NB4 (cell line): ENCODE results near the gene PRPF8.

Experiments used
- DNase-seq: peaks from one replicate; pipeline ENCODE4 v3.0.0; 2010; ENCODE audit warnings: low read depth
- H3K4me3 ChIP-seq: one replicate; pipeline ENCODE4 v1.5.1; 2011; ENCODE audit warnings: mild to moderate bottlenecking, low read depth, low read length, moderate library complexity
- MAX ChIP-seq: IDR thresholded peaks from 2 replicates; pipeline ENCODE4 v1.6.1; 2011; ENCODE audit warnings: low read depth, low read length
- MYC ChIP-seq: IDR thresholded peaks from 2 replicates; pipeline ENCODE4 v1.6.1; 2011; ENCODE audit warnings: low read depth, low read length
- POLR2A ChIP-seq: IDR thresholded peaks from 2 replicates; pipeline ENCODE4 v1.6.1; 2011; ENCODE audit warnings: mild to moderate bottlenecking; ENCODE audit not compliant: insufficient read length; ENCODE audit errors: extremely low read depth
- TF ChIP-seq, protein P1 (sequence below): IDR thresholded peaks from one replicate; pipeline ENCODE4 v1.5.1; 2012; ENCODE audit warnings: low read depth, low read length

The PRPF8 gene

DNA sequence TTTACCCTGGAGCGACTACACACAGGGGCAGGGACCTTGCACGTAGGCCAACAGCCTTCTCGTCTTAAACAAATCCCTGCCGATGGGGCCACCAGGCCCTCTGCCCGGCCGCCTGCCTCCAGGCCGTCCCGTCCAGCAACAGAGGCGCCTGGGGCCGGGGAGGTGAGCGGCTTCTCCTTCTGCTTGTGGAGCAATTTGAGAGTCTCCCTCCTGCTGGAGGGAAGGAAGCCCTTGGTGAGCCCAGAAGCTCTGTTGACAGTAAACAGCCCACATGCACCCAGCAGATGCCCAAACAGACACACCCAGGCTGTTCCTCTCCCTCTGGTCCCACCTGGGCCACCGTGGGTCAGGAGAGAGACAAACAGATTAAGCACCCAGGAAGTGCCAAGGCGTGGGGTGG, 64.2 kb downstream of the PRPF8 start:
- no peak overlapping the region for H3K4me3 ChIP-seq
- DNase-seq = no peak
- TF ChIP-seq MYC (no peak), MAX (no peak), POLR2A (no peak)
- TF ChIP-seq, protein P1, sequence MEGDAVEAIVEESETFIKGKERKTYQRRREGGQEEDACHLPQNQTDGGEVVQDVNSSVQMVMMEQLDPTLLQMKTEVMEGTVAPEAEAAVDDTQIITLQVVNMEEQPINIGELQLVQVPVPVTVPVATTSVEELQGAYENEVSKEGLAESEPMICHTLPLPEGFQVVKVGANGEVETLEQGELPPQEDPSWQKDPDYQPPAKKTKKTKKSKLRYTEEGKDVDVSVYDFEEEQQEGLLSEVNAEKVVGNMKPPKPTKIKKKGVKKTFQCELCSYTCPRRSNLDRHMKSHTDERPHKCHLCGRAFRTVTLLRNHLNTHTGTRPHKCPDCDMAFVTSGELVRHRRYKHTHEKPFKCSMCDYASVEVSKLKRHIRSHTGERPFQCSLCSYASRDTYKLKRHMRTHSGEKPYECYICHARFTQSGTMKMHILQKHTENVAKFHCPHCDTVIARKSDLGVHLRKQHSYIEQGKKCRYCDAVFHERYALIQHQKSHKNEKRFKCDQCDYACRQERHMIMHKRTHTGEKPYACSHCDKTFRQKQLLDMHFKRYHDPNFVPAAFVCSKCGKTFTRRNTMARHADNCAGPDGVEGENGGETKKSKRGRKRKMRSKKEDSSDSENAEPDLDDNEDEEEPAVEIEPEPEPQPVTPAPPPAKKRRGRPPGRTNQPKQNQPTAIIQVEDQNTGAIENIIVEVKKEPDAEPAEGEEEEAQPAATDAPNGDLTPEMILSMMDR = no peak

DNA sequence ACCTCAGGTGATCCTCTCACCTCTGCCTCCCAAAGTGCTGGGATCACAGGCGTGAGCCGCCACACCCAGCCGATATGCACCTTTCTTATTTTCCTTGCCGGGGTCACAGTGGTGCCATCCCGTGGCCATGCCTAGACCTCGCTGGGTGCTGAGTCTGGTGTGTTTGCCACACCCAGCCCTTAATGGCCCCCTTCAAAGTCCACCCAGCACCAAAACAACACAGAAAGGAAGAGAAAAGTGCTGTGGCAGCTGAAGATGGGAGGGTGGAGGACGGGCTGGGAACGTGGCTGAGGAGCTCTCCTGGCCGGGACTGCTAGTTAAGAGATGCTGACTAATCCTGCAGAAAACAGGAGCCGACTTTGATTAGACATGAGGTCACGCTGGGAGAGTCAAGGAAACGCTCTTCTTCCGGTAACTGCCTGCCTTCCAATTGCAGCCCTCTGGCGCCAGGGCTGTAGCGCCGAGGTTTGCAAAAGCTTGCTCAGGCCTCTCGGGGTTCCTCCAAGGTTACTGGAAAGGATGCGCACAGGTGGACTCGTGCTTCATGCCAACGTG, 67.0 kb downstream of the PRPF8 start:
- TF ChIP-seq MYC (no peak), MAX (no peak), POLR2A (no peak)
- TF ChIP-seq, protein P1 = no peak
- no peak overlapping the region for H3K4me3 ChIP-seq
- DNase-seq = no peak

- TF ChIP-seq MYC (no peak), POLR2A (no peak), MAX (no peak)
- TF ChIP-seq, protein P1 = no peak
- no peak for DNase-seq
Observed at GRCh38 chr17:1616101-1616500, 68.6 kb downstream of the PRPF8 start.

DNA sequence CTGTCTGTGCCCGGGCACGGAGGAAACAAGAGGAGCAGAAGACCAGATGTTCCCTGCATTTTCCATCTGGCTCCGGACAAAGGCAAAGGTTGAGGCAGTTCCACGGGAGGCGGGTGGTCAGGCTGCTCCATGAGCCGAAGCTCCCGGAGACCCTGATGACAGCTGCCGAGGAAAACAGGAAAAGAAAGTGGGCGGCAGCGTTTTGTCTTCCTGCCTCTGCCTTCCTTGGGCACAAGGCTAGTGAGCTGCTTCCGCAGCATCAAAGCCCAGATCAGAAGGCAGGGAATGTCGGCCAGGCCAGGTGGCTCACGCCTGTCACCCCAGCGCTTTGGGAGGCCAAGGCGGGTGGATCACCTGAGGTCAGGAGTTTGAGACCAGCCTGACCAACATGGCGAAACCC, 72.3 kb downstream of the PRPF8 start:
- TF ChIP-seq, protein P1 = no peak
- TF ChIP-seq MAX = no peak
- TF ChIP-seq POLR2A = no peak
- no peak for TF ChIP-seq MYC
- H3K4me3 ChIP-seq = no peak overlapping the region
- no peak for DNase-seq

More at GRCh38 chr17:1616101-1616500, 68.6 kb downstream of the PRPF8 start:
- H3K4me3 ChIP-seq = no peak overlapping the region

DNA sequence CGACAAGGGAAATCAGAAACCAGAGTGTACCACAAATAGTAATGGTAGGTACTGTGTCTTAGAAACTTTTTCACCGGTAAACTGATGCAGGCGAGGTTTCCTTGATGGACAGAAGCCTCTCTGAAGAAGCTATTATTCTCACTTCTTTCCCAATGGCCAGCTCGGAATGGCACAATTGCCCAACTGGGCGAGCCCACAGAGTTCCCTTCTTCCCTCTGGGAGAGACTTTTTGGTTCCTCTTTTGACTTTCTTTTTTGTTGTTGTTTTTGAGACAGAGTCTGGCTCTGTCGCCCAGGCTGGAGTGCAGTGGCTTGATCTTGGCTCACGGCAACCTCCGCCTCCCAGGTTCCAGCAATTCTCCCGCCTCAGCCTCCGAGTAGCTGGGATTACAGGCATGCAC, 73.0 kb downstream of the PRPF8 start:
- H3K4me3 ChIP-seq = no peak overlapping the region
- TF ChIP-seq MYC (no peak), MAX (no peak), POLR2A (no peak)
- TF ChIP-seq, protein P1 = no peak
- DNase-seq = peak; percentile 66

DNA sequence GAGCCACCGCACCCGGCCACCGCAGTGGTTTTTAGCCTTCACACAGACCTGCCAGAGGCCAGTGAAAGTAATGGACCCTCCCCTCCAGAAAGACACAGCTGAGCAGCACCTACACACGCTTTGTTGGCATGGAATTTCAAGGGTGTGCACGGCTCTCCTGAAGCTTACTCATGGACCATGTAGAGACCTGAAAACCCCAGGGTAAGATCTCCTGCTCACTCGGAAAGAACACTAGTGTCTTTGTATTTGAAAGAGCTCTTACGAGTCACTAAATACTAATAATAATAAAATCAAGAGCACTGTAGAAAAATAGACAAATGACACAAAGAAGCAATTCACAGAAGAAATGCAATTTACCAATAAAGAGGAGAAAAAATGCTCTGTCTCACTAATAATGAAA, 76.0 kb downstream of the PRPF8 start:
- no peak for TF ChIP-seq MYC
- TF ChIP-seq MAX = no peak
- TF ChIP-seq, protein P1 = no peak
- TF ChIP-seq POLR2A = no peak
- no peak overlapping the region for H3K4me3 ChIP-seq
- DNase-seq = no peak
